ENCODE results near the gene HOXC11. TPM values are rescaled to one million over a fixed set of nuclear protein-coding genes. Genes with fewer than 3 reads are reported as not detected.

Gene HOXC11
- total RNA-seq, 4 donors from 2014 or later, result 4.9 to 10.7 (median 6.2) TPM

DNA sequence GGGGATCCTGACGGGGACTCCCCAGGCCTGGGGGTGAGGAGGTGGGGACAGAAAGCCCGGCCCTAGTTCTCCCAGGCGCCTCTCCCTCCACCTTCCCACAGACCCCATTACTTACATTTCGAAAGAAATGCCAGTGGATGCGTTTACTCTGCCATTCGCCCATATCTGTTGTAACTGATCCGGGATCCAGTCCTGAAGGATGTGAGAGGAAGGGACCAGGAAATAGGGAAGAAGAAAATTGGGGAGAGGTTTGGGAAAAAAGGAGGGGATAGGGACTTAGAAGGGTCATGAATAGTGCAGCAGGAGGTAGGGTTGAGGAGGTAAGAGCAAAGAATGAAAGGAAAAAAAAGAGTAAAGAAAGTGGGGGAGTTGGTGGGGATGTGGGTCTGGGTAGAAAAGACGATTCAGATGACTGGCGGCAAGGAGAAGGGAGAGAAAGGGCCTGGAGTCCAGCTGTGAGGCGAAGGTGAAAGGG is 17.1 kb upstream of the HOXC11 start:
- TF ChIP-seq, protein P1, sequence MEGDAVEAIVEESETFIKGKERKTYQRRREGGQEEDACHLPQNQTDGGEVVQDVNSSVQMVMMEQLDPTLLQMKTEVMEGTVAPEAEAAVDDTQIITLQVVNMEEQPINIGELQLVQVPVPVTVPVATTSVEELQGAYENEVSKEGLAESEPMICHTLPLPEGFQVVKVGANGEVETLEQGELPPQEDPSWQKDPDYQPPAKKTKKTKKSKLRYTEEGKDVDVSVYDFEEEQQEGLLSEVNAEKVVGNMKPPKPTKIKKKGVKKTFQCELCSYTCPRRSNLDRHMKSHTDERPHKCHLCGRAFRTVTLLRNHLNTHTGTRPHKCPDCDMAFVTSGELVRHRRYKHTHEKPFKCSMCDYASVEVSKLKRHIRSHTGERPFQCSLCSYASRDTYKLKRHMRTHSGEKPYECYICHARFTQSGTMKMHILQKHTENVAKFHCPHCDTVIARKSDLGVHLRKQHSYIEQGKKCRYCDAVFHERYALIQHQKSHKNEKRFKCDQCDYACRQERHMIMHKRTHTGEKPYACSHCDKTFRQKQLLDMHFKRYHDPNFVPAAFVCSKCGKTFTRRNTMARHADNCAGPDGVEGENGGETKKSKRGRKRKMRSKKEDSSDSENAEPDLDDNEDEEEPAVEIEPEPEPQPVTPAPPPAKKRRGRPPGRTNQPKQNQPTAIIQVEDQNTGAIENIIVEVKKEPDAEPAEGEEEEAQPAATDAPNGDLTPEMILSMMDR (IDR thresholded peaks at IDR 0.05), result no peak
- TF ChIP-seq POLR2A (IDR thresholded peaks at IDR 0.05), result no peak
- no peak overlapping the region for H3K4me3 ChIP-seq (ENCODE audit: low read depth, poor library complexity, severe bottlenecking)
- 18 to 21% methylated on average over 10 of the region's 10 CpGs for WGBS, 2 donors
- no peak for DNase-seq (ENCODE audit: low spot score in 2 of 2)
- intact Hi-C loops (cut with DNase I; ENCODE audit: low total_unique reads), result no loop called here

DNA sequence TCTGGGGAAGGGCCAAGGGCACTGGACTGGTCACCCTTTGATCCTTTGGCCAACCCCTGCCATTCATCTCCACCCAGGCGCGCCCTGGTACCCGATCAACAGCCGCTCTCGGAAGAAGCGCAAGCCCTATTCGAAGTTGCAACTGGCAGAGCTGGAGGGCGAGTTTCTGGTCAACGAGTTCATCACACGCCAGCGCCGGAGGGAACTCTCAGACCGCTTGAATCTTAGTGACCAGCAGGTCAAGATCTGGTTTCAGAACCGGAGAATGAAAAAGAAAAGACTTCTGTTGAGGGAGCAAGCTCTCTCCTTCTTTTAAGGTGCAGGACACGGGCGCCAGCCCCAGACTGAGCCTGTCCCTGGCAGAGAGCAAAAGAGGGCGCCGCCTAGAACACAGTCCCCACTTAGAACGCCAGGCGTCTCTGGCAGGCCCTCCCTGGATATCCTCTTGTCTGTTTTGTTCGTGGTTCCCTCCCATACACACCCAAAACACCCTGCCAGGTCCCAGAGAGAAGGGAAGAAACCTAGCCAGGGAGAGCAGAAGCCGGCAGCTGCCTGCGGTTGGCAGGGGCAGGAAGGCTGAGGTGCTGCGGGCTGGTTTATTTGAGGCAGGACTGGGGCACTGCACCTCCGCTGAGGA is 16.6 kb upstream of the HOXC11 start:
- intact Hi-C loops (cut with DNase I; ENCODE audit: low total_unique reads), result no loop called here
- no peak overlapping the region for H3K4me3 ChIP-seq (ENCODE audit: low read depth, poor library complexity, severe bottlenecking)
- peak in 1 of 2 donors; percentile 83 for DNase-seq (ENCODE audit: low spot score in 2 of 2)
- TF ChIP-seq, protein P1 (IDR thresholded peaks at IDR 0.05), result no peak
- TF ChIP-seq POLR2A (IDR thresholded peaks at IDR 0.05), result no peak
- WGBS, 2 donors, result 9 to 23% methylated on average over 25 of the region's 25 CpGs

DNA sequence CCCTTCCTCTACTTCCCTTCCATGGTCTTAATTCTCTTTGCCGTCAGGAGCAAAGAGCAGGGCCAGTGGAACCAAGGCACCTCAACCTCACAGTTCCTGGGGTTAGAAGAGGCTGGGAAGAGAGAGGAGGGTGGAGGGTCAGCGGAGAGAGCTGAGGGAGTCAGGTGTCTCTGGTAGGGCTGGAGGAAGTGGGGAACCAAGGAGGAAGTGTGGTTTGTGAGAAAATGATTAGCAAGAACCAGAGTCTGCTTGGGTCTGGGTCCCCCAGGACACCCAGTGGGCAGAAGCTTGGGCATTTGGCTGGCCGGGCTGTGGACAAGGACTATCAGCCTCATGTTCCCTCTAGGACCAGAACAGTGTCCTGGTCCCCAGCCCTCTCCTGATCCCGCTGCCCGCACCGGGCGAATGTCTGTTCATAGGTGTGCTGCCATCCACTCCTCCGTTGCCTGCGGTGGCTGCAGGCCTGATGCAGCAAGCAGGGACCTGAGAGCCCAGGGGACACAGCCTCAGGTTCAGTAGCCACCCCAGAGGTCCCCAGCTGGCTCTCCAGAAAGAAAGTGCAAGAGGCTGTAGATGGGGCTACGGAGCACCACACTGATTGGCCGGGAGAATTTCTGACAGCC is 15.9 kb upstream of the HOXC11 start:
- intact Hi-C loops (cut with DNase I; ENCODE audit: low total_unique reads), result no loop called here
- TF ChIP-seq POLR2A (IDR thresholded peaks at IDR 0.05), result no peak
- TF ChIP-seq, protein P1 (IDR thresholded peaks at IDR 0.05), result no peak
- H3K4me3 ChIP-seq (ENCODE audit: low read depth, poor library complexity, severe bottlenecking), result no peak overlapping the region
- 62 to 73% methylated on average over 11 of the region's 11 CpGs for WGBS, 2 donors
- no peak for DNase-seq (ENCODE audit: low spot score in 2 of 2)

DNA sequence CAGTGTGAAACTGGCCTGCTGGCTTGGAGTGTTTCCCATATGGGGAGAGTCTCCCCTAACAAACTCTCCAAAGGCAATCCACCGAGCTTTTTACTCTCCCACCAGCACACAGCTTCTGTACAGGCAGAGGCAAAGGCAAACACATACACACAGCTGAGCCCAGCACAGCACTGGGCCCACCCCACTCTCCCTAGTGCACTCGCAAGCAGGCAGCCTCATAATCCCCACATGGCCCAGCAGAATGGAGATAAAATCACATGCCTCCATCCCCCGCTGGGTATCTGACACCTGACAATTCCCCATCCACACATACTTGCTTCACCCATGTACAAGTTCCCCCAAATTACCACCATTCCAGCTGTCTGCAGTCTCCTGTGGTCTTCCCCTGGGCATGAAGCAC is 14.8 kb upstream of the HOXC11 start:
- no peak for DNase-seq (ENCODE audit: low spot score in 2 of 2)
- H3K4me3 ChIP-seq (ENCODE audit: low read depth, poor library complexity, severe bottlenecking), result no peak overlapping the region
- intact Hi-C loops (cut with DNase I; ENCODE audit: low total_unique reads), result no loop called here
- 63 to 86% methylated on average over 3 of the region's 3 CpGs for WGBS, 2 donors
- TF ChIP-seq POLR2A (IDR thresholded peaks at IDR 0.05), result no peak
- TF ChIP-seq, protein P1 (IDR thresholded peaks at IDR 0.05), result no peak

DNA sequence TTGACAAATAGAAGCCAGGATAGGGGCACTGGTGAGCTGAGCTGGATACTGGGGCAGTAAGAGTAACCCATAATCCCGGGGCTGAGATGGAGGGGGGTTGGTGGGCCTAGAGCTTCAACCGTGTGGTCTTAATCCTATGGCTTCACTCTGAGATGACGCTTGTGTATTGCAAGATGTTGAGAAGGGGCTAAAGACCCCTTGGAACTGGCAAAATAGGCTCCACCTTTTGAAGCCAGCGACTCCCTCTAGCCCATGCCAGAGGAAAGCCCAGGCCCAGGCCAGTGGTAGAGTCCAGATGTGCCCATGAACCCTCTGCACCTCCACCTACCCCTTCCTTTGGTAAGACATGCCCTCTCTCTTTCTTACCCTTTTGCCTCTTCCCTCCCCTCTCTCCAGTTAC is 13.6 kb upstream of the HOXC11 start:
- DNase-seq (ENCODE audit: low spot score in 2 of 2), result no peak
- WGBS, 2 donors, result 64 to 76% methylated on average over 4 of the region's 4 CpGs
- intact Hi-C loops (cut with DNase I; ENCODE audit: low total_unique reads), result no loop called here
- no peak overlapping the region for H3K4me3 ChIP-seq (ENCODE audit: low read depth, poor library complexity, severe bottlenecking)
- TF ChIP-seq, protein P1 (IDR thresholded peaks at IDR 0.05), result no peak
- no peak for TF ChIP-seq POLR2A (IDR thresholded peaks at IDR 0.05)
